Spleen (tissue), 7 donors: ENCODE results near the gene AFF1.

Experiments used
- CTCF ChIP-seq, 11 experiments: fragments of 200-600 bp in 7 of 11; fragments of 450-650 bp in 4 of 11; sonication (generic) in 4 of 11; IDR thresholded peaks in 8 of 11; conservative IDR thresholded peaks in 3 of 11; 1 replicate in 7 of 11; 2 replicates in 4 of 11; pipeline versions ENCODE4 v1.4.0 to v1.8.0; 2016 to 2021; ENCODE audit warnings: antibody characterized with exemption in 11 of 11, inconsistent platforms in 4 of 11, mild to moderate bottlenecking in 1 of 11
- POLR2A ChIP-seq, 3 donors: fragments of 450-650 bp; IDR thresholded peaks; one replicate each; pipeline ENCODE4 v1.5.1; 2017; ENCODE audit warnings: antibody characterized with exemption in 3 of 3, mild to moderate bottlenecking in 1 of 3
- POLR2AphosphoS5 ChIP-seq, 3 donors: sonication (generic); formaldehyde crosslinking; IDR thresholded peaks; one replicate each; pipeline ENCODE4 v1.5.1; 2017; ENCODE audit warnings: antibody characterized with exemption in 3 of 3
- donor health status: DM: no; HTN: no; CAD: no; lungs with moderate emphysema.
- donor health status: DM: no; HTN: no; CAD: no.
- donor health status: DM: no; HTN: no; CAD: no.

- TF ChIP-seq POLR2A (IDR thresholded peaks at IDR 0.05) (no peak), CTCF (IDR thresholded peaks at IDR 0.05 in 8 of 11, conservative IDR thresholded peaks at IDR 0.05 in 3 of 11) (no peak), POLR2AphosphoS5 (IDR thresholded peaks at IDR 0.05) (no peak)
Measured at GRCh38 chr4:87089368-87089767, 154.6 kb downstream of the AFF1 start.
